K562 (cell line): ENCODE measurements around the gene NDOR1. TPM values are rescaled to one million over a fixed set of nuclear protein-coding genes. Genes with fewer than 3 reads are reported as not detected.

Experiments used
- ARHGAP35 ChIP-seq: fragments of 450-650 bp; IDR thresholded peaks from 2 replicates; pipeline ENCODE4 v1.6.1; 2018; ENCODE audit not compliant: partially characterized antibody
- CEBPZ ChIP-seq: fragments of 150-350 bp; IDR thresholded peaks from 2 replicates; pipeline ENCODE4 v1.6.1; 2014; ENCODE audit warnings: low read depth, mild to moderate bottlenecking, low read length, borderline replicate concordance
- CHD7 ChIP-seq: fragments of 200-600 bp; sonication (generic); IDR thresholded peaks from one replicate; pipeline ENCODE4 v1.6.1; 2012; ENCODE audit warnings: mild to moderate bottlenecking, low read depth, low read length, inconsistent platforms
- NCOA6 ChIP-seq: fragments of 450-650 bp; IDR thresholded peaks from 2 replicates; pipeline ENCODE4 v1.6.1; 2017; ENCODE audit warnings: mild to moderate bottlenecking
- SAFB ChIP-seq: fragments of 200-400 bp; formaldehyde crosslinking; IDR thresholded peaks from 2 replicates; pipeline ENCODE4 v1.6.1; 2017; ENCODE audit warnings: low read depth, low read length, borderline replicate concordance
- TAF9B ChIP-seq: fragments of 450-650 bp; IDR thresholded peaks from 2 replicates; pipeline ENCODE4 v1.6.1; 2018; ENCODE audit warnings: mild to moderate bottlenecking; ENCODE audit not compliant: partially characterized antibody
- ZNF274 ChIP-seq: IDR thresholded peaks from 2 replicates; pipeline ENCODE4 v1.6.1; 2011; ENCODE audit warnings: low read depth, mild to moderate bottlenecking, low read length, moderate library complexity, borderline replicate concordance
- polyA plus RNA-seq, 8 experiments: library from polyadenylated mRNA; depleted of rRNA in 4 of 8; stranded (reverse) in 5 of 8; unstranded in 3 of 8; fragments of >200 nt; fragmentation: Nextera tagmentation in 2 of 8; fragmentation: Illumina TruSeq in 1 of 8; extraction: Ambion mirVana in 2 of 8; extraction: Trizol in 1 of 8; gene quantifications; 2 replicates each; pipeline versions ENCODE4 v1.2.1 to v1.2.3, GENCODE V29; 2011 to 2014; ENCODE audit warnings: inconsistent platforms in 1 of 8, missing spikeins in 1 of 8
- total RNA-seq, 7 experiments: library from RNA; depleted of rRNA in 6 of 7; stranded (reverse); fragments of >200 nt in 6 of 7; fragmentation: Illumina TruSeq in 2 of 7; extraction: Trizol in 2 of 7; gene quantifications; 2 replicates each; pipeline versions ENCODE4 v1.2.1 to v1.2.3, GENCODE V29; 2011 to 2021; ENCODE audit warnings: low replicate concordance in 1 of 7
- TF ChIP-seq, protein P1 (sequence below): fragments of 250-450 bp; sonication (Bioruptor Pico); IDR thresholded peaks from 2 replicates; pipeline ENCODE4 v1.5.1; 2021; ENCODE audit warnings: mild to moderate bottlenecking

NDOR1 gene
- total and polyA plus RNA-seq, 9 of the 15 experiments (the other 6 are each of a cell fraction or from before 2014, with no cell fraction given), result 0.06 to 36.9 (median 6.9) TPM

DNA sequence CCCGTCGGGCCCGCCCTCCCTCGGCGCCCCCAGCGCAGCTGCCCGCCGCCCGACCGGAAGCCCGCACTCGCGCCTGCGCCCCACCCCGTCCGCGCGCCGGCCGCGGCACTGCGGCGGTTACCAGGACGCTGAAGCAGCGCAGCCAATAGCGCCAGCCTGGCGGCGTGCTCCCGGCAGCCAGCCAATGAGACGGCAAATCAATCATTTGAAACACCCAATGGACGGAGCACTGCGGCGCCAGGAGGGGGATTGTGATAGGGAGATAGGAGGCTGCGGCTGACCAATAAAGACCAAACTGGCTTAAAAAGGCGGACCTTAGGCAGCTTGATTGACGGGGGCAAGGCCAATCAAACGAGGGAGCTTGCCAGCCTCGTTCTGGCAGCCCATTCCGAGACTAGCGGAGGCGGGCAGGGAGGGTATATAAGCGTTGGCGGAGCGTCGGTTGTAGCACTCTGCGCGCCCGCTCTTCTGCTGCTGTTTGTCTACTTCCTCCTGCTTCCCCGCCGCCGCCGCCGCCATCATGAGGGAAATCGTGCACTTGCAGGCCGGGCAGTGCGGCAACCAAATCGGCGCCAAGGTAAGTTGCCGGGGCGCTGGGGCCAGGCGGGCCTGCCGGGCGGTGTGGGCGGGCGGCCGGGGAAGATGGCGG, 35.5 kb downstream of the NDOR1 start, which contains the start of gene TUBB4B (continued):
- TF ChIP-seq CHD7, result no peak
- TF ChIP-seq, protein P1, sequence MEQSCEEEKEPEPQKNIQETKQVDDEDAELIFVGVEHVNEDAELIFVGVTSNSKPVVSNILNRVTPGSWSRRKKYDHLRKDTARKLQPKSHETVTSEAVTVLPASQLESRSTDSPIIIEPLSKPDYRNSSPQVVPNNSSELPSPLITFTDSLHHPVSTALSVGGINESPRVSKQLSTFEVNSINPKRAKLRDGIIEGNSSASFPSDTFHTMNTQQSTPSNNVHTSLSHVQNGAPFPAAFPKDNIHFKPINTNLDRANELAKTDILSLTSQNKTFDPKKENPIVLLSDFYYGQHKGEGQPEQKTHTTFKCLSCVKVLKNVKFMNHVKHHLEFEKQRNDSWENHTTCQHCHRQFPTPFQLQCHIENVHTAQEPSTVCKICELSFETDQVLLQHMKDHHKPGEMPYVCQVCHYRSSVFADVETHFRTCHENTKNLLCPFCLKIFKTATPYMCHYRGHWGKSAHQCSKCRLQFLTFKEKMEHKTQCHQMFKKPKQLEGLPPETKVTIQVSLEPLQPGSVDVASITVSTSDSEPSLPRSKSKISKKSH, result no peak
- no peak for TF ChIP-seq ZNF274
- no peak for TF ChIP-seq SAFB
- no peak for TF ChIP-seq NCOA6
- TF ChIP-seq TAF9B, result no peak
- TF ChIP-seq CEBPZ, result peak; percentile 95
- TF ChIP-seq ARHGAP35, result no peak
